ENCODE results near the gene CYP4B1.
"Not testable (repeated sequence)": the region's sequence is repeated elsewhere in the genome, so short reads cannot be mapped to it uniquely, and the experiment has no call there.

The CYP4B1 gene

DNA sequence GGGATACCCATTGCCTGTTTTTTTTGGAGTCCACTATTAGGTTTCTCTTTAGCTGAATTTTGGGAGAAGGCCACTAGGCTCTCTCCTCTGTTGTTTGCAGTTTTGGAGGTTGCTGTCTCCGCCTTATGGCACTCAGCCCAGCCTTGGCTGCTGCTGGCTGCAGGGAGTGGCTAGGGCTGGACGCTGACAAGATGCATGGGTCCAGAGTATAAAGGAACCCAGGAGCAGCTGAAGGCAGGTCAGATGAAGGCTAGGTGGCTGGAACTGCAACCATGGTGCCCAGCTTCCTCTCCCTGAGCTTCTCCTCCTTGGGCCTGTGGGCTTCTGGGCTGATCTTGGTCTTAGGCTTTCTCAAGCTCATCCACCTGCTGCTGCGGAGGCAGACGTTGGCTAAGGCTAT lies at the start of gene CYP4B1:
Gene CYP4B1, plus strand, starts transcription at position 237 of the 400 bp plus-strand sequence. Its CDS starts 36 bp downstream, at position 273.
- ATAC-seq, result no peak
- H3K27me3 Mint-ChIP-seq, result peaks cover 34% of the 10 kb centered on the region

DNA sequence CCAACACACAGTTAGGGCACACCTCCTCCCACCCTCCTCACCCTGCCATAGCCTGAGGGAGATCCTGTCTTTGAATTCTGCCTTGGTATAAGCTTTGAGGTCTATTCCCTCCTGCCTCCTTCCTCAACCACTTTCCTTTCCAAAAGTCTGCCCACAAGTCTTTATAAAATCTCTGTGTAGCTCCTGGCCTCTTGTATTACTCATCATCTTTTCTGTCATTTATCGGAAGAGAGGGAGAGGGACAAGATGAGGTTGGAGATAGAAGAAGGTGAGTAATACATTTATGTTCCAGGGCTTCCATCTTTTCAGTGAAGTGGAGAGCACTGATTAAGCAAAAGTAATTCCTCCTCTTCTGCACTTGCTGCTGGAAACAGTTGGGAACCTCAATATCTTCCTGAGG lies 49.4 kb upstream of the CYP4B1 start:
- ATAC-seq, result no peak
- Mint-ChIP-seq H3K27me3 (peaks cover 22% of the 10 kb centered on the region), H3K4me3 (no peak overlapping the region), H3K27ac (no peak overlapping the region), H3K4me1 (no peaks in the 10 kb centered on the region), H3K36me3 (no peaks in the 10 kb centered on the region), H3K9me3 (no peaks in the 10 kb centered on the region)

More for the DNA sequence above, at the start of gene CYP4B1:
- H3K36me3 Mint-ChIP-seq, result no peaks in the 10 kb centered on the region
- H3K27ac Mint-ChIP-seq, result no peak within 1 kb of the TSS
- no peak within 1 kb of the TSS for H3K4me3 Mint-ChIP-seq
- H3K4me1 Mint-ChIP-seq, result no peaks in the 10 kb centered on the region
- H3K9me3 Mint-ChIP-seq, result peaks cover 3% of the 10 kb centered on the region

DNA sequence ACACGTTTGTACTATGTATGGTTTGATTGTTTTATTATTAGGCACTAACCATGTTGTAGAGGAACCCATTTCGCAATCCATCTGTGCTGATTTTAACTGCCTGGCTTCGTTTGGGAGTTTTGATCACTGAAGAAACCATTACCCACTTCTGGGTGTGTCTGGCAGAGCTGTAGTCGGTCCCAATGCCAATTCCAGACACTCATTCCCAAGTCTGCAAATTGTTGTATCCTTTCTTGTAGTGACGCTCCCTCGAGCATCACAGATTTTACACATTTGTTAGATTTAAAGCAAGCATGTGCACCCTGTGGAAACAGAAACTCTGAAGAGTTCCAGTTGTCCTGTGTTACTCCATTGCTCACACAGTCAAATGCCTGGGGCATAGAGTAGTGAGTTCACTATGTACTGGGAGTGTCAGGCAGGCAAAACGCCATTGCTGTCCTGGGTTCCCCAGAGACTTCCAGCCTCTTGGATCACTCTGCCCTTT lies 48.9 kb upstream of the CYP4B1 start:
- no peaks in the 10 kb centered on the region for H3K9me3 Mint-ChIP-seq
- H3K27me3 Mint-ChIP-seq, result peaks cover 27% of the 10 kb centered on the region
- no peaks in the 10 kb centered on the region for H3K36me3 Mint-ChIP-seq
- H3K4me1 Mint-ChIP-seq, result no peaks in the 10 kb centered on the region
- no peak overlapping the region for H3K27ac Mint-ChIP-seq
- no peak for ATAC-seq
- no peak overlapping the region for H3K4me3 Mint-ChIP-seq

DNA sequence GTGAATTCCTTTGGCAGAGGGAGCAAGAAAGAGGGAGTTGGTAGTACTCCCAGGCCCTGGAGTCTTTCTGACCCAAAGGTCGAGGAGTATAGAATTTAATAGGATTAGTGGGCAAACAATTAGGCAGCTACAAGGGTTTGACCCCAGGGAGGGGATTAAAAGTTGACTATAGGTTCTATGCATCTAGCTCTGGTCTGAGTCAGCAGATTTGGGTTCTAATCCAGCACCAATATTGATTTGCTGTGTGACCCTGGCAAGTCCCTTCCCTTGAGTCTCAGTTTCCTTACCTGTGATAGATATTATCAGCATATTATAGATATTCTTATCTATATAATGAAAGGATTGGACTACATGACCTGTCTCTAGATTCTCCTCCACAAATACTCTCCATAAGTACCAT lies 44.9 kb upstream of the CYP4B1 start:
- ATAC-seq, result no peak
- H3K4me1 Mint-ChIP-seq, result no peaks in the 10 kb centered on the region
- no peak overlapping the region for H3K4me3 Mint-ChIP-seq
- no peaks in the 10 kb centered on the region for H3K9me3 Mint-ChIP-seq
- no peaks in the 10 kb centered on the region for H3K36me3 Mint-ChIP-seq
- no peak overlapping the region for H3K27ac Mint-ChIP-seq
- peaks cover 37% of the 10 kb centered on the region for H3K27me3 Mint-ChIP-seq

DNA sequence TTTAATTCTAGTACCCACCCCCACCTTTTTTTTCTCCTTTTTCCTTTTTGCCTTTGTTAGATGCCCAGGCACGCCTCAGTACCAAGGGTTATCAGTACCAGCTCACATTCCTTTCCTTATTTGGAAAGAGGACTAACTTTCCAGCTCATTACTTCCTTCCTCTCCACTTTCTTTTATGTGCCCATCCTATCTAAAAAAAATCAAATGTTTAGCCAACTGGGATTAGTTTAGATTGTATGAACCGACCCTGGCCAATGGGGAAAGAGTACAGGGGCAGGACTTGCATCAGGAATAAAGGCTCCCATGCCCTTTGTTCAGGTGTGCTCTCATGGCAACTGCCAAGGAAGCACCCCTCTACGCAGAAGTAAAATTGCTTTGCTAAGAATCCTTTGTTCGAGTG lies 44.1 kb upstream of the CYP4B1 start:
- H3K4me3 Mint-ChIP-seq, H3K4me1 Mint-ChIP-seq, H3K9me3 Mint-ChIP-seq, H3K27ac Mint-ChIP-seq, ATAC-seq, H3K36me3 Mint-ChIP-seq: not testable (repeated sequence)
- H3K27me3 Mint-ChIP-seq, result peaks cover 34% of the 10 kb centered on the region

DNA sequence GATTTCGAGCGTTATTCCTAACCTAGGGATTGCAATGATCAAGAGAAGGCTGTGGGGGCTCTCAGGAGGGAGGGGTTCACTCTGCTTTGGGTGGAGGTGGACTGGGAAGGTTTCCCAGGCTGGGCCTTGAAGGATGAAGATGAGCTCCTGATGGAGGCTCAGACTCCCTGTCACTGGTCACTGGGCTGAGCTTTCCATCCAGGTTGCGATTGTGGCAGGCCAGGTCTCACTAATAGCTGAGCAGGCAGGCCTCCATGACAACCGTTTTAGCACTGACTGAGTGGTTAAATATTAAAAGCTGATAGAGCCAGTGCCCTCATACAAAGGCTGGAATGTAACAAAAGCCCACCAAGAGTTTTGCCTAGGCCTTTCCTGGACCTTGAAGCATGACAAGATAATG lies 43.7 kb upstream of the CYP4B1 start:
- Mint-ChIP-seq H3K4me1 (no peaks in the 10 kb centered on the region), H3K27ac (no peak overlapping the region), H3K4me3 (no peak overlapping the region), H3K9me3 (no peaks in the 10 kb centered on the region), H3K27me3 (peaks cover 37% of the 10 kb centered on the region), H3K36me3 (no peaks in the 10 kb centered on the region)
- ATAC-seq, result no peak

DNA sequence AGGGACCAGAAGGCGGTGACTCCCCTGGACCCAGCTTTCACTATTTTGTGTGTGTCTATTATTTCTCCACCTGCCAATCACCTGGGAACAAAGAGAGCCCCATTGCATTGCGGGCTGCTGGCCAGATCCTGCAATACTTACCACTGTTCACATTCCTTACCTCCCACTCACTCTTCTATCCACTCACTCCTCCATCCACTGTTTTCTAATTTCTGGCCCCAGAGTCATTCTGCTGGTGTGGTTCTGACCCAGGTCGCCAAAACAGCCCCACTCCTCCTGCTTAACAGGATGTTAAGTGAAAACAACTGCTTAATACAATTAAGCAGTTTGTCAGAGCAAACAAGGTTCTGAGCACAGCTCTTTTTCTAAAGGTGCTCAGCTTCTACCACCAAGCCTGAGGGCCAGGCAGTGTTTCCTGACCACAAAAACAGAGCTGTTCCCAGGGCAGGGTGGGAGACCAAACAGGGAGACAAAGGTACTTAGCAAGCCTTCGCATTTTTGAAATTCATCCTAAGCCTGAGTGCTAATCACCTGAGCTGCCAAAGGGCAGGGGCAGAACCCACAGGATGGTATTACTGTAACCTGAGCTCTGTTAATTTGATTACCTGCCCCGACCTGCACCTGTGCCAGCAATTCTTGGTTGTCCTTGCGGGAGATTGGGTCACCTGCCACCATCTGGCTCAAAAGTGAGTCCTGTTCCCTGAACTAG lies 41.4 kb upstream of the CYP4B1 start:
- ATAC-seq, result no peak
- Mint-ChIP-seq H3K4me3 (no peak overlapping the region), H3K36me3 (no peaks in the 10 kb centered on the region), H3K9me3 (no peaks in the 10 kb centered on the region), H3K4me1 (no peaks in the 10 kb centered on the region), H3K27ac (no peak overlapping the region), H3K27me3 (peaks cover 59% of the 10 kb centered on the region)

DNA sequence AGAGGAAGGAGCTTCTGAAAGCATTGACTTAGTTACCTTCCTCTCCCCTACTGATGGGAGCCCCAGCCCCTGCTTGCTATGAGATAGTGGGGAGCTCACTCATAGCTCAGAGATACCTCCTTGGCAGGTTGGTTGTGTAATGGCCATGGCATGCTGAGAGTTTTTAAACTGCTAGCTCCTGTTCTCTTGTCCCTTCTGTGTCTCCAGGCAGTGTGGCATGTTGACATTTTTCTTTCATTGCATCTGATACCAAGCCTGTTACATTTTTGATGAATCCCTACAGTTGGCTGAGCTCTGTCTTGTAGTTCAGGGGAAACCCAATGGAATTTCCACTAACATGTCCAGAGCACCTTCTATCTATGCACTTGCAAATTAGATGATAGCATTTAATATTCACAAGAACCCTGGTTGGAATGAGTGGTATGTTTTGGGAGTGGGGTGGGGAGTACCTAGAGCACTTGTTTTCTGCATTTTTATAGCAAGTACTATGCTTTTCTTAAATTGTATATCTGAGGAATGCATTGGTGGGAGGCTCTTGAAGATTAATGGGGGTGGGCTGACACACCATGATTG lies 40.8 kb upstream of the CYP4B1 start:
- Mint-ChIP-seq H3K4me1 (no peaks in the 10 kb centered on the region), H3K27ac (no peak overlapping the region), H3K36me3 (no peaks in the 10 kb centered on the region), H3K9me3 (no peaks in the 10 kb centered on the region), H3K27me3 (peaks cover 62% of the 10 kb centered on the region), H3K4me3 (no peak overlapping the region)
- ATAC-seq, result no peak

DNA sequence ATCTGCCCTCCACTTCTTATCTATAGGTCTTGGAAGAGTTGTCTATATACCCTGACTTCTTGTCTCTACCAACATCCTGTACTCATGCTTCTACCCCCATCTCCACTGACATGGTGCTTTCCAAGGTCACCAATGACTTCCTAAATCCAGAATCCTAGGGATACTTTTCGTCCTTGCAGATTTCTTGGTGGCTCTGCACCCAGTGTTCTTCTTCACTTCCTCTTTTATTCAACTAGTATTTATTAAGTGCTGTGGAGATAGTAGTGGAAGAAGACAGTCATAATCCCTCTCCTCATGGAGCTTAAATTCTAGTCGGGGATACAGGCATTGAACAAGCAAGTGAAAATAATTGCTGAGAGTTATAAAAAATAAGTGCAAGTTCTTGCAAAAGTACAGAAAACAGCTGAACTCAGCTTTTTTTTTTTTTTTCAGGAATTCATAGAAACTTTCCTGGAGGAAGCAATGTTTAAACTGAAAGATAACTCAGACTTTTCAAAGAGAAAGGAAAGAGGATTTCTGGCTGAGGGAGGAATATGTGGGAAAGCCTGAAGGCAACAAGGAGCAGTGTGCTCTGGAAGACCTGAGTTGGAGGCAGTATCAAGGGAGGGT lies 38.2 kb upstream of the CYP4B1 start:
- no peak overlapping the region for H3K4me3 Mint-ChIP-seq
- no peak overlapping the region for H3K27ac Mint-ChIP-seq
- peaks cover 46% of the 10 kb centered on the region for H3K27me3 Mint-ChIP-seq
- H3K4me1 Mint-ChIP-seq, result no peaks in the 10 kb centered on the region
- no peaks in the 10 kb centered on the region for H3K9me3 Mint-ChIP-seq
- H3K36me3 Mint-ChIP-seq, result no peaks in the 10 kb centered on the region
- ATAC-seq, result no peak

DNA sequence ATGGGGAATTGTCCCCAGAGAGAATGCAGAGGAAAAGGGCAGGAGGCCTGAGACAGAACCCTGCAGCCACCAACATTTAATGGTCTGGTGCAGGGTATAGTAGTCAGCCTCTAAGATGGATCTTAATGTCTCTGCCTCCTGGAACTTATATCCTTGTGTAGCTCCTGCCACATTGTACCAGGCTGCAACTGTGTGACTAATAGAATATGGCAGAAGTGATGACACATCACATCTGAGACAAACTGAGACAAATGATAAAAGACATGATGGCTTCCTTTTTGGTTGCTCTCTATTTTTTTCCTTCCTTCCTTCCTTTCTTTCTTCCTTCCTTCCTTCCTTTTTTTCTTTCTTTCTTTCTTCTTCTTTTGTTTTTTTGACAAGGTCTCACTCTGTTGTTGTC lies 37.1 kb upstream of the CYP4B1 start:
- Mint-ChIP-seq H3K4me1 (no peaks in the 10 kb centered on the region), H3K9me3 (no peaks in the 10 kb centered on the region), H3K36me3 (no peaks in the 10 kb centered on the region), H3K27me3 (peaks cover 38% of the 10 kb centered on the region), H3K27ac (no peak overlapping the region), H3K4me3 (no peak overlapping the region)
- ATAC-seq, result no peak

DNA sequence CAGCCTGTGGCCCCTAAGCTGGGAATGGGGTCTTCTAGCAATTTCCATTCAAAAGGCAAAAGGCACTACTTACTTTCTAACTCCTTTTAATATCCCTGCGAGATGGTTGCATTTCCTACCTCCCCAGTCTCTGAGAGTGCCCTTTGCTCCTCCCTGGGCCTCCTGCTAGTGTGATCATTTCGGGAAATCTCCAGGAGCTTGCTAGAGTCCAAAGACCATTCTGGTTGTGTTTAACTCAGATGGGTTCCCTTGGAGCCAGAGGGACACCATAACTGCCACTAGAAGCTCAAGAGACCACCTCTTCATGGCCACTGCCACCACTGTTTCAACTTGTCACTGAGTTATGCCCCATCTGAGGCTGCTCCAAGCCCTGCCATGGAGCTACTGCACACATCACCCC lies 34.4 kb upstream of the CYP4B1 start:
- Mint-ChIP-seq H3K27me3 (peaks cover 56% of the 10 kb centered on the region), H3K4me3 (no peak overlapping the region), H3K27ac (no peak overlapping the region), H3K4me1 (no peaks in the 10 kb centered on the region), H3K36me3 (no peaks in the 10 kb centered on the region), H3K9me3 (peaks cover 3% of the 10 kb centered on the region)
- no peak for ATAC-seq

DNA sequence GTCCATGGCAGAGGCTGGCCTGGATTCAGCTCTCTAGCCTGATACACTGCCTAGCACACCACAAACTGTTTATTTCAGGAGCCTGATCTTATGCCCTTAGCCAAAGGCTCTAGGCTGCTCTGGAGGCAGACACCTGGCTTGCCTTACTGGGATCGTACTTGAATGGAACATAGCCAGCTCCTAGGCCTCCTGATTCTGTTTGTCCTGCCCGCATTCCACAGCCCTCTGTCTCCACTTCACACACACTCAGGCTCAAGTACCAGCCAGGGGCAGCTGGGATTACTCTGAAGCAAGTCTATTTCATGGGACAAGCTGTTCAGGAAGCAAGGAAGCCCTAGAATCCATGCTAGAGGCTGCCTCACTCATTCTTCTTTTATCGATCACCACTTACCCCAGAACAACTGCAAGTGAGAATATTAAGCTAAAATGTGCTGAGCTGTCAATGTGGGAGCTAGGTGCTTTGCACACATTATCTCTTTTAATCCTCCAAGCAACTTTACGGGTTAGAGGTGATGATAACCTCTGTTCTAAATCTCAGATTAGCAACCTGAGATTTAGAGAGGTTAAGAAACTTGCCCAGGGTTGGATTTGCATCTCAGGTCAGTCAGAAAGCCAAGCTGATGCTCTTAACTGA lies 31.1 kb upstream of the CYP4B1 start:
- peak; percentile 8 for ATAC-seq
- H3K27me3 Mint-ChIP-seq, result peaks cover 29% of the 10 kb centered on the region
- peaks cover 17% of the 10 kb centered on the region for H3K9me3 Mint-ChIP-seq

DNA sequence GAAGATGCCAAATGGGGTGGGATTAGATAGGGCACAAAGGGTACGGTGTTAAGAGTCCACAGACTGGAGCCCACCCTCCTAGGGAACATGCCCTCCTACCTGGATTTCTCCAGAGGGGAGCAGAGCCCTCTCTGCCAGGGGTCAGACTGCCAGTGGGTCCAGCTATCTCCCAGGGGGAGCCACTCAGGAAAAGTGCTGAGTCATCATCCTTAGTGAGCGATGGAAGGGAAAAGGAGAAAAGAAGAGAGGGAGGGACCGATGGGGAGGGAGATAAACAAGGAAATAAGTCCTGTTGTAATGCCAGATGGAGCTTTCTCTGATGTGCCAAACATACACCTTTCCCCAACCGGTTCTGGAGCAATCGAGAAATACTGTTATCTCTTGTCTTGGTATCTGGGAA lies 30.4 kb upstream of the CYP4B1 start:
- Mint-ChIP-seq H3K27ac (no peak overlapping the region), H3K9me3 (peaks cover 17% of the 10 kb centered on the region), H3K36me3 (no peaks in the 10 kb centered on the region), H3K27me3 (peaks cover 29% of the 10 kb centered on the region), H3K4me1 (no peaks in the 10 kb centered on the region), H3K4me3 (no peak overlapping the region)
- no peak for ATAC-seq

More for the DNA sequence above, 31.1 kb upstream of the CYP4B1 start:
- no peak overlapping the region for H3K27ac Mint-ChIP-seq
- H3K4me1 Mint-ChIP-seq, result no peaks in the 10 kb centered on the region
- no peaks in the 10 kb centered on the region for H3K36me3 Mint-ChIP-seq
- H3K4me3 Mint-ChIP-seq, result no peak overlapping the region

DNA sequence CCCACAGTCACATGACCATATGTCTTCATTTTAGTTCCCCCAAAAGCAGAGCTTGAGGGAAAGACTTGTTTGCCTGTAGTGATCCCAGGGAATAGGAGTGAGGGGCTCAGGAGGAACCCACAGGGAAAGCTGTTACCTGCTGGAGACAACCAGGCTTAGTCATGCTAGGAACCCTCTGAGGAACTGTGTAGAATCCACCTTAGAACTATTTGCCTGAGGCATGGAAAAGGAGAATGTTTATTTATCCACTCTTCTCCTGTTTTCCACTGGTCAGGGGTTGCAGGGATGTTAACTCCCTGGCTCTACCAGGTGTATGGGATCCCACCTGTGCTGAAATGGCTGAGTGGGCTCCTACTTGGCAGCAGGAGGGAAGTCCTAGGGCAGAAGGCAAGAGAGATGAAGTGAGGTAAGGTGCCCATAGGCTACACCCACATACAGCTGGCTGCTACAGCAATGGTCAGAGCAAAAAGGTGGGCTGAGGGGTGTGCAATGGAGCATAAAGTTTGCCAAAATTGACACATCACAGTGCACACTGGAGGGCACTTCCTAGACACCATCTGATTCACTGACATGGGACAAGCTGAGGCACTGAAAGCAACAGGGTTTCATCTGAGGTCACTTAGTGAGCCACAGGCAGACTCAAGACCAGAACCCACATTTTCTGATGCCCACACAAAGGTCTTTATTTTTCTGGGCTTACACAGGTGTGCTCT lies 29.7 kb upstream of the CYP4B1 start:
- peaks cover 17% of the 10 kb centered on the region for H3K9me3 Mint-ChIP-seq
- H3K4me1 Mint-ChIP-seq, result no peaks in the 10 kb centered on the region
- no peak for ATAC-seq
- peaks cover 29% of the 10 kb centered on the region for H3K27me3 Mint-ChIP-seq
- no peak overlapping the region for H3K4me3 Mint-ChIP-seq
- no peaks in the 10 kb centered on the region for H3K36me3 Mint-ChIP-seq
- H3K27ac Mint-ChIP-seq, result no peak overlapping the region

DNA sequence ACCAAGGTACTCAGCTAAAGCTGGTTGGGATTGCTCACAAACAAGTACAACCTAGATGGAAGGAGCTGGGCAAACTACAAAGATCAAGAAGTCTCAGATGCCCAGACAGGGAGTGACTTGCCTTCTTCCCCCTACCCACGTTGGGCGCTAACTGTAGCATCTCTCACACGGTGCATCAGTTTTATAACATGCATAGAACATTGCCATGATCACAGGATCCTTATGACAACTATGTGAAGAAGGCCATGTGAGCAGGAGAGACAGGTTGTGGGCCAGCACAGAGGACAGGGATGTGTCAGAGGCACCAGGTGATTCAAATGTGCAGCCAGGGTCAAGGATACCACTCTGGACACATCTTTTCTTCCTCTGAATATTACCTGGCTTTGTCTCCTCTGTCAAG lies 28.3 kb upstream of the CYP4B1 start:
- ATAC-seq, result no peak
- Mint-ChIP-seq H3K9me3 (peaks cover 17% of the 10 kb centered on the region), H3K27me3 (peaks cover 29% of the 10 kb centered on the region), H3K27ac (no peak overlapping the region), H3K4me3 (no peak overlapping the region), H3K36me3 (no peaks in the 10 kb centered on the region), H3K4me1 (no peaks in the 10 kb centered on the region)

All from stimulated activated memory B cell treated with anti-CD40 and anti-IgM and Interleukin-4, amounts not matched to agents 10 μg/mL and 1 μg/mL and 100 μg/mL, for 72 hours (primary cell).